H9 (cell line): ENCODE measurements around the gene ASIC4. TPM values are rescaled to one million over a fixed set of nuclear protein-coding genes. Genes with fewer than 3 reads are reported as not detected.

ENCODE experiments used
- DNase-seq: peaks from one replicate; pipeline ENCODE4 v3.0.0-alpha.2; 2017
- H2AFZ ChIP-seq: one replicate; pipeline ENCODE4 v1.6.1; 2013; ENCODE audit warnings: mild to moderate bottlenecking, low read length, control low read depth, moderate library complexity
- H2AK5ac ChIP-seq: 2 replicates; pipeline ENCODE4 v1.6.1; 2013; ENCODE audit warnings: low read length, control low read depth, mixed read lengths; ENCODE audit not compliant: insufficient read length
- H2BK120ac ChIP-seq: one replicate; pipeline ENCODE4 v1.6.1; 2013; ENCODE audit warnings: low read depth, mild to moderate bottlenecking, low read length, control low read depth, inconsistent platforms; ENCODE audit not compliant: poor library complexity, severe bottlenecking
- H2BK12ac ChIP-seq: 2 replicates; pipeline ENCODE4 v1.6.1; 2013; ENCODE audit warnings: low read length, control low read depth, mixed read lengths, low read depth; ENCODE audit not compliant: insufficient read length
- H2BK15ac ChIP-seq: 2 replicates; pipeline ENCODE4 v1.6.1; 2013; ENCODE audit warnings: low read depth, low read length, control low read depth
- H2BK20ac ChIP-seq: one replicate; pipeline ENCODE4 v1.6.1; 2013; ENCODE audit warnings: low read depth, mild to moderate bottlenecking, low read length, control low read depth, inconsistent platforms; ENCODE audit not compliant: poor library complexity, severe bottlenecking
- H2BK5ac ChIP-seq: 2 replicates; pipeline ENCODE4 v1.6.1; 2013; ENCODE audit warnings: low read length, control low read depth, mixed read lengths; ENCODE audit not compliant: insufficient read length
- H3K14ac ChIP-seq: 2 replicates; pipeline ENCODE4 v1.6.1; 2013; ENCODE audit warnings: low read length, control low read depth; ENCODE audit not compliant: insufficient read depth
- H3K18ac ChIP-seq: 2 replicates; pipeline ENCODE4 v1.6.1; 2013; ENCODE audit warnings: low read depth, mild to moderate bottlenecking, mixed read lengths, low read length, control low read depth; ENCODE audit not compliant: insufficient read length
- H3K23ac ChIP-seq: 2 replicates; pipeline ENCODE4 v1.6.1; 2013; ENCODE audit warnings: low read length, control low read depth, mixed read lengths, low read depth; ENCODE audit not compliant: insufficient read length
- H3K23me2 ChIP-seq: 2 replicates; pipeline ENCODE4 v1.6.1; 2013; ENCODE audit warnings: low read depth, mild to moderate bottlenecking, mixed read lengths, low read length, control low read depth; ENCODE audit not compliant: insufficient read length, poor library complexity, severe bottlenecking
- H3K27ac ChIP-seq: 2 replicates; pipeline ENCODE4 v1.5.1; 2013; ENCODE audit warnings: low read length, control low read depth, mixed read lengths, low read depth; ENCODE audit not compliant: insufficient read length
- H3K27me3 ChIP-seq: 2 replicates; pipeline ENCODE4 v1.6.1; 2013; ENCODE audit warnings: low read length, control low read depth, inconsistent platforms; ENCODE audit not compliant: insufficient read depth
- H3K4ac ChIP-seq: 2 replicates; pipeline ENCODE4 v1.6.1; 2013; ENCODE audit warnings: low read depth, mild to moderate bottlenecking, control low read depth, inconsistent platforms, low read length, moderate library complexity
- H3K4me1 ChIP-seq: 2 replicates; pipeline ENCODE4 v1.6.1; 2013; ENCODE audit warnings: low read length, control low read depth, inconsistent platforms; ENCODE audit not compliant: insufficient read depth
- H3K4me2 ChIP-seq: 2 replicates; pipeline ENCODE4 v1.6.1; 2013; ENCODE audit warnings: low read length, control low read depth, mixed read lengths; ENCODE audit not compliant: insufficient read length, insufficient read depth
- H3K56ac ChIP-seq: 2 replicates; pipeline ENCODE4 v1.6.1; 2013; ENCODE audit warnings: low read depth, mild to moderate bottlenecking, mixed read lengths, low read length, control low read depth; ENCODE audit not compliant: insufficient read length
- H3K79me1 ChIP-seq: 2 replicates; pipeline ENCODE4 v1.6.1; 2013; ENCODE audit warnings: low read depth, mild to moderate bottlenecking, moderate library complexity, low read length, control low read depth, inconsistent platforms; ENCODE audit not compliant: insufficient read depth, poor library complexity, severe bottlenecking
- H3K79me2 ChIP-seq: 2 replicates; pipeline ENCODE4 v1.6.1; 2013; ENCODE audit warnings: low read length, control low read depth, inconsistent platforms; ENCODE audit not compliant: insufficient read depth
- H3K9ac ChIP-seq: 2 replicates; pipeline ENCODE4 v1.6.1; 2013; ENCODE audit warnings: low read length, control low read depth, mixed read lengths; ENCODE audit not compliant: insufficient read length; ENCODE audit errors: extremely low read depth
- H3K9me3 ChIP-seq: one replicate; pipeline ENCODE4 v1.6.1; 2013; ENCODE audit warnings: low read depth, low read length, inconsistent platforms; ENCODE audit not compliant: control insufficient read depth
- H3T11ph ChIP-seq: one replicate; pipeline ENCODE4 v1.6.1; 2013; ENCODE audit warnings: mild to moderate bottlenecking, low read length, control low read depth, inconsistent platforms
- H4K20me1 ChIP-seq: one replicate; pipeline ENCODE4 v1.6.1; 2013; ENCODE audit not compliant: control insufficient read depth, insufficient read length, insufficient read depth
- H4K5ac ChIP-seq: 2 replicates; pipeline ENCODE4 v1.6.1; 2013; ENCODE audit warnings: low read depth, mild to moderate bottlenecking, mixed read lengths, low read length, control low read depth; ENCODE audit not compliant: insufficient read length
- H4K8ac ChIP-seq: replicated peaks from 2 replicates; pipeline ENCODE4 v1.6.1; 2013; ENCODE audit warnings: low read length, control low read depth, mixed read lengths, low read depth; ENCODE audit not compliant: insufficient read length
- H4K91ac ChIP-seq: 2 replicates; pipeline ENCODE4 v1.6.1; 2013; ENCODE audit warnings: low read depth, mild to moderate bottlenecking, moderate library complexity, mixed read lengths, low read length, control low read depth; ENCODE audit not compliant: insufficient read length
- H3K27ac Mint-ChIP-seq, 3 experiments: 2 replicates in 2 of 3; 3 replicates in 1 of 3; pipeline ENCODE4 v1.8.0; 2020 to 2021; ENCODE audit warnings: mixed read lengths in 3 of 3, mild to moderate bottlenecking in 1 of 3, moderate library complexity in 1 of 3
- H3K27me3 Mint-ChIP-seq: 2 replicates; pipeline ENCODE4 v1.8.0; 2021; ENCODE audit warnings: low read depth, mild to moderate bottlenecking, moderate library complexity, mixed read lengths
- H3K36me3 Mint-ChIP-seq, 3 experiments: 2 replicates in 2 of 3; 3 replicates in 1 of 3; pipeline ENCODE4 v1.8.0; 2020 to 2021; ENCODE audit warnings: low read depth in 3 of 3, mixed read lengths in 3 of 3; ENCODE audit not compliant: insufficient read depth in 1 of 3
- H3K4me1 Mint-ChIP-seq, 2 experiments: 2 replicates each; pipeline ENCODE4 v1.8.0; 2020; ENCODE audit warnings: mixed read lengths in 2 of 2
- H3K4me3 Mint-ChIP-seq, 2 experiments: 2 replicates in 1 of 2; 3 replicates in 1 of 2; pipeline ENCODE4 v1.8.0; 2020 to 2021; ENCODE audit warnings: mild to moderate bottlenecking in 2 of 2, mixed read lengths in 2 of 2, moderate library complexity in 1 of 2
- H3K9me3 Mint-ChIP-seq, 2 experiments: 2 replicates in 1 of 2; 3 replicates in 1 of 2; pipeline ENCODE4 v1.8.0; 2020; ENCODE audit warnings: mild to moderate bottlenecking in 2 of 2, mixed read lengths in 2 of 2, moderate library complexity in 1 of 2
- CTCF ChIP-seq: fragments of 200-600 bp; sonication (generic); conservative IDR thresholded peaks from 3 replicates; pipeline ENCODE4 v1.8.0; 2021; ENCODE audit warnings: antibody characterized with exemption, mild to moderate bottlenecking
- WGBS: extraction: QIAGEN DNeasy Blood & Tissue Kit; methylation state at CpG from one replicate; pipeline ENCODE4 v1.1.7; 2013; ENCODE audit warnings: missing lambda C conversion rate, low lambda C conversion rate, mixed read lengths; ENCODE audit not compliant: insufficient read length; ENCODE audit errors: extremely low coverage; 5-methylcytosine and 5-hydroxymethylcytosine counted together
- total RNA-seq: library from RNA; stranded (reverse); gene quantifications from 2 replicates; pipeline ENCODE4 v1.2.1, GENCODE V29; 2021

The ASIC4 gene
- total RNA-seq, 1 experiment from 2014 or later, result 0.37 TPM

- Histone ChIP-seq H4K5ac (no peak overlapping the region), H3K4ac (no peak overlapping the region), H2BK120ac (no peak overlapping the region), H3K27me3 (peaks cover 12% of the 10 kb centered on the region; the same call in 1 of the 2 replicates), H3K23me2 (peaks cover 4% of the 10 kb centered on the region), H3K79me2 (no peaks in the 10 kb centered on the region), H3K14ac (no peak overlapping the region), H3T11ph (no peak overlapping the region), H3K56ac (no peak overlapping the region), H3K18ac (no peak overlapping the region), H2BK15ac (no peak overlapping the region), H3K79me1 (no peaks in the 10 kb centered on the region), H3K4me2 (peak overlapping the region; percentile 61), H3K9me3 (no peaks in the 10 kb centered on the region), H3K27ac (no peak overlapping the region), H4K91ac (no peak overlapping the region), H4K20me1 (peaks cover 3% of the 10 kb centered on the region), H4K8ac (no peak overlapping the region), H2AK5ac (no peak overlapping the region), H2BK20ac (no peak overlapping the region), H3K23ac (no peak overlapping the region), H2BK5ac (no peak overlapping the region), H3K4me1 (peaks cover 17% of the 10 kb centered on the region; the same call in 1 of the 2 replicates), H2AFZ (no peak overlapping the region), H2BK12ac (no peak overlapping the region), H3K9ac (no peak overlapping the region)
- H3K9me3 Mint-ChIP-seq, result no peaks in the 10 kb centered on the region; a peak in 2 of 5 replicates
- no CpG with 5 or more reads among the region's 22 CpGs for WGBS
- H3K27me3 Mint-ChIP-seq, result peaks cover 56% of the 10 kb centered on the region
- DNase-seq, result no peak
- H3K36me3 Mint-ChIP-seq, result peaks cover 2 to 6% (median 4%) of the 10 kb centered on the region in 3 experiments; a peak in 5 of 7 replicates
- peaks cover 61 to 81% of the 10 kb centered on the region in 2 experiments for H3K4me1 Mint-ChIP-seq
- peak overlapping the region; percentile 59 to 81 for H3K4me3 Mint-ChIP-seq
- peak overlapping the region in 1 of 3 experiments; percentile 89; a peak in 1 of 7 replicates for H3K27ac Mint-ChIP-seq
- no peak for TF ChIP-seq CTCF
These were observed 3.7 kb upstream of the ASIC4 start for GRCh38 chr2:219510512-219511135.
